HL-60 (cell line): ENCODE measurements around the gene RAB8B.

Source experiments
- DNase-seq, 2 experiments: peaks; one replicate each; pipeline ENCODE4 v3.0.0-alpha.2; 2010 to 2020; ENCODE audit warnings: low read depth in 1 of 2, low spot score in 1 of 2
- H3K27ac ChIP-seq: fragments of 250-450 bp; sonication (Bioruptor Pico); replicated peaks from 2 replicates; pipeline ENCODE4 v1.5.1; 2020; ENCODE audit warnings: mild to moderate bottlenecking, moderate library complexity
- H3K27me3 ChIP-seq: fragments of 250-450 bp; sonication (Bioruptor Pico); 2 replicates; pipeline ENCODE4 v1.5.1; 2021; ENCODE audit warnings: mild to moderate bottlenecking, moderate library complexity; ENCODE audit not compliant: insufficient read depth, poor library complexity, severe bottlenecking
- H3K4me3 ChIP-seq: replicated peaks from 2 replicates; pipeline ENCODE4 v1.5.1; 2011; ENCODE audit warnings: mild to moderate bottlenecking, control low read depth, low read length; ENCODE audit not compliant: insufficient read depth
- CTCF ChIP-seq: IDR thresholded peaks from one replicate; pipeline ENCODE4 v1.5.1; 2011; ENCODE audit warnings: low read length, control low read depth, inconsistent platforms; ENCODE audit not compliant: insufficient read depth
- GABPA ChIP-seq: IDR thresholded peaks from 2 replicates; pipeline ENCODE4 v1.6.1; 2012; ENCODE audit warnings: low read depth
- POLR2AphosphoS5 ChIP-seq: IDR thresholded peaks from 2 replicates; pipeline ENCODE4 v1.6.1; 2012; ENCODE audit warnings: low read depth
- SPI1 ChIP-seq: IDR thresholded peaks from 2 replicates; pipeline ENCODE4 v1.6.1; 2012; ENCODE audit warnings: low read depth, mild to moderate bottlenecking, borderline replicate concordance
- TF ChIP-seq, protein P1 (sequence below): IDR thresholded peaks from 2 replicates; pipeline ENCODE4 v1.6.1; 2012; ENCODE audit warnings: low read depth; ENCODE audit not compliant: insufficient replicate concordance

Gene RAB8B

GRCh38 chr15:63312286-63312685 is 122.9 kb downstream of the RAB8B start:
- no peak overlapping the region for H3K27ac ChIP-seq
- no peaks in the 10 kb centered on the region for H3K27me3 ChIP-seq
- no peak for DNase-seq
- H3K4me3 ChIP-seq: no peak overlapping the region
- TF ChIP-seq CTCF (no peak), POLR2AphosphoS5 (no peak), GABPA (no peak), SPI1 (no peak)
- TF ChIP-seq, protein P1, sequence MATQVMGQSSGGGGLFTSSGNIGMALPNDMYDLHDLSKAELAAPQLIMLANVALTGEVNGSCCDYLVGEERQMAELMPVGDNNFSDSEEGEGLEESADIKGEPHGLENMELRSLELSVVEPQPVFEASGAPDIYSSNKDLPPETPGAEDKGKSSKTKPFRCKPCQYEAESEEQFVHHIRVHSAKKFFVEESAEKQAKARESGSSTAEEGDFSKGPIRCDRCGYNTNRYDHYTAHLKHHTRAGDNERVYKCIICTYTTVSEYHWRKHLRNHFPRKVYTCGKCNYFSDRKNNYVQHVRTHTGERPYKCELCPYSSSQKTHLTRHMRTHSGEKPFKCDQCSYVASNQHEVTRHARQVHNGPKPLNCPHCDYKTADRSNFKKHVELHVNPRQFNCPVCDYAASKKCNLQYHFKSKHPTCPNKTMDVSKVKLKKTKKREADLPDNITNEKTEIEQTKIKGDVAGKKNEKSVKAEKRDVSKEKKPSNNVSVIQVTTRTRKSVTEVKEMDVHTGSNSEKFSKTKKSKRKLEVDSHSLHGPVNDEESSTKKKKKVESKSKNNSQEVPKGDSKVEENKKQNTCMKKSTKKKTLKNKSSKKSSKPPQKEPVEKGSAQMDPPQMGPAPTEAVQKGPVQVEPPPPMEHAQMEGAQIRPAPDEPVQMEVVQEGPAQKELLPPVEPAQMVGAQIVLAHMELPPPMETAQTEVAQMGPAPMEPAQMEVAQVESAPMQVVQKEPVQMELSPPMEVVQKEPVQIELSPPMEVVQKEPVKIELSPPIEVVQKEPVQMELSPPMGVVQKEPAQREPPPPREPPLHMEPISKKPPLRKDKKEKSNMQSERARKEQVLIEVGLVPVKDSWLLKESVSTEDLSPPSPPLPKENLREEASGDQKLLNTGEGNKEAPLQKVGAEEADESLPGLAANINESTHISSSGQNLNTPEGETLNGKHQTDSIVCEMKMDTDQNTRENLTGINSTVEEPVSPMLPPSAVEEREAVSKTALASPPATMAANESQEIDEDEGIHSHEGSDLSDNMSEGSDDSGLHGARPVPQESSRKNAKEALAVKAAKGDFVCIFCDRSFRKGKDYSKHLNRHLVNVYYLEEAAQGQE: no peak

DNA sequence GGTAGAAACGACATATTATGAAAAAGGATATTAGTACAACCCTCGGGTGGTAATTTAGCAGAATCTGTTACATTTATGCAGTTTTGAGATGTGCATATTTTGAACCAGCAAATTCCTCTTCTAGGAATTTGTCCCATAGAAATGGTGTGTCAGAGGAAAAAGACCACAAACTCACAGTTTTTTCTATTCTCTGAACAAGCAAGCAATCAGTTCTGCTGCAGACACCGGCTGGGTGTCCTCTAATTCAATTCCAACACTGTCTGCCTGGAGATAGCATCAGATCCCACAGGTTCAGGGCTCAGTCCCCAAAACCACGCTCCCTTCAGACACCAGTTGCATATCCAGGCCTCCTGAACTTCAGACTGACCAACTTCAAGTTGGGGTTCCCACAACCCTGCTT is 124.4 kb downstream of the RAB8B start:
- TF ChIP-seq POLR2AphosphoS5: no peak
- TF ChIP-seq, protein P1: no peak
- no peak for TF ChIP-seq GABPA
- no peak for TF ChIP-seq SPI1
- no peak for TF ChIP-seq CTCF

GRCh38 chr15:63314409-63314808 is 125.0 kb downstream of the RAB8B start:
- Histone ChIP-seq H3K27me3 (no peaks in the 10 kb centered on the region), H3K27ac (no peak overlapping the region), H3K4me3 (no peak overlapping the region)
- no peak for DNase-seq
- TF ChIP-seq, protein P1: no peak
- no peak for TF ChIP-seq POLR2AphosphoS5

More for the DNA sequence above, 124.4 kb downstream of the RAB8B start:
- no peak overlapping the region for H3K4me3 ChIP-seq
- H3K27me3 ChIP-seq: no peaks in the 10 kb centered on the region
- H3K27ac ChIP-seq: no peak overlapping the region
- no peak for DNase-seq
